GM21717 (cell line): ENCODE data around the gene SCRN1.
"Not testable (repeated sequence)": the region's sequence is repeated elsewhere in the genome, so short reads cannot be mapped to it uniquely, and the experiment has no call there.

ENCODE experiments used
- ATAC-seq: cut with Tn5 transposase; IDR thresholded peaks from one replicate; pipeline ENCODE4 v1.9.1; 2021; ENCODE audit warnings: mild to moderate bottlenecking, moderate library complexity; ENCODE audit not compliant: unreplicated experiment

The SCRN1 gene

GRCh38 chr7:29893351-29893965, 96.1 kb downstream of the SCRN1 start:
- no peak for ATAC-seq

GRCh38 chr7:29892231-29892630, 97.4 kb downstream of the SCRN1 start:
- no peak for ATAC-seq

GRCh38 chr7:29891766-29892165, 97.8 kb downstream of the SCRN1 start:
- no peak for ATAC-seq

GRCh38 chr7:29890786-29891185, 98.8 kb downstream of the SCRN1 start:
- ATAC-seq, result not testable (repeated sequence)

GRCh38 chr7:29890251-29890650, 99.3 kb downstream of the SCRN1 start:
- ATAC-seq, result no peak

GRCh38 chr7:29889288-29889687, 100.3 kb downstream of the SCRN1 start:
- no peak for ATAC-seq

- no peak for ATAC-seq
Observed at GRCh38 chr7:29888006-29888405, 101.6 kb downstream of the SCRN1 start.

- no peak for ATAC-seq
Observed at GRCh38 chr7:29886827-29887226, 102.8 kb downstream of the SCRN1 start.

- ATAC-seq, result no peak
Observed at GRCh38 chr7:29885626-29886025, 104.0 kb downstream of the SCRN1 start.

GRCh38 chr7:29884399-29885272, 105.0 kb downstream of the SCRN1 start:
- ATAC-seq, result no peak

- ATAC-seq, result no peak
Observed at GRCh38 chr7:29883462-29884398, 105.9 kb downstream of the SCRN1 start.

GRCh38 chr7:29882481-29882880, 107.1 kb downstream of the SCRN1 start:
- no peak for ATAC-seq

GRCh38 chr7:29881724-29882123, 107.9 kb downstream of the SCRN1 start:
- no peak for ATAC-seq

- no peak for ATAC-seq
Observed at GRCh38 chr7:29879609-29880008, 110.0 kb downstream of the SCRN1 start.

- ATAC-seq, result no peak
Observed at GRCh38 chr7:29878081-29878688, 111.4 kb downstream of the SCRN1 start.

GRCh38 chr7:29877196-29877595, 112.4 kb downstream of the SCRN1 start:
- ATAC-seq, result no peak

GRCh38 chr7:29875741-29876140, 113.9 kb downstream of the SCRN1 start:
- no peak for ATAC-seq

GRCh38 chr7:29873644-29874294, 115.8 kb downstream of the SCRN1 start:
- no peak for ATAC-seq

- ATAC-seq, result no peak
Observed at GRCh38 chr7:29871787-29872398, 117.7 kb downstream of the SCRN1 start.
